LNCaP clone FGC (cell line): ENCODE results near the gene BDKRB2.

Experiments
- DNase-seq: peaks from one replicate; pipeline ENCODE4 v3.0.0-alpha.2; 2011; ENCODE audit warnings: low read depth
- H3K4me3 ChIP-seq: 2 replicates; pipeline ENCODE4 v1.5.1; 2011; ENCODE audit warnings: mild to moderate bottlenecking, low read depth, low read length, control low read depth
- TF ChIP-seq, protein P1 (sequence below): IDR thresholded peaks from 2 replicates; pipeline ENCODE4 v1.5.1; 2012; ENCODE audit warnings: mild to moderate bottlenecking; ENCODE audit not compliant: control insufficient read depth, insufficient read depth; ENCODE audit errors: extremely low read depth

BDKRB2 gene

DNA sequence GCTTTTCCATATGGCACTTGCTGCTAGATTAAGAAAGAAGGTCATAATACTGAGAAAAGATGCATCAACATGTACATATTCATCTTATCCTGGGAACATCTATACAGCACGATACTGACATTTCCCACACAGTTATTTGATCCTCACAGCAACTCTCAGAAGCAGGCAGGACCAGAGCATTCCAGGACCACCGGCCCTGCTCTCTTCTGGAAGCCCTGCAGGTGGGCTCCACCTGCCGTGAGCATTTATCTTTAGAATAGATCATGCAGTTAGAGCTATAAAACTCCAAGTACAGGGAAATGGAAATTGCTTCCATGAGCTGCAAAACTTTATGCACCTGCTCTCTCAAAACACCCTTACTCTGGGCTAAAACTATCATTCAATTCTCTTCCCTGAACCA is 45.8 kb downstream of the BDKRB2 start:
- TF ChIP-seq, protein P1, sequence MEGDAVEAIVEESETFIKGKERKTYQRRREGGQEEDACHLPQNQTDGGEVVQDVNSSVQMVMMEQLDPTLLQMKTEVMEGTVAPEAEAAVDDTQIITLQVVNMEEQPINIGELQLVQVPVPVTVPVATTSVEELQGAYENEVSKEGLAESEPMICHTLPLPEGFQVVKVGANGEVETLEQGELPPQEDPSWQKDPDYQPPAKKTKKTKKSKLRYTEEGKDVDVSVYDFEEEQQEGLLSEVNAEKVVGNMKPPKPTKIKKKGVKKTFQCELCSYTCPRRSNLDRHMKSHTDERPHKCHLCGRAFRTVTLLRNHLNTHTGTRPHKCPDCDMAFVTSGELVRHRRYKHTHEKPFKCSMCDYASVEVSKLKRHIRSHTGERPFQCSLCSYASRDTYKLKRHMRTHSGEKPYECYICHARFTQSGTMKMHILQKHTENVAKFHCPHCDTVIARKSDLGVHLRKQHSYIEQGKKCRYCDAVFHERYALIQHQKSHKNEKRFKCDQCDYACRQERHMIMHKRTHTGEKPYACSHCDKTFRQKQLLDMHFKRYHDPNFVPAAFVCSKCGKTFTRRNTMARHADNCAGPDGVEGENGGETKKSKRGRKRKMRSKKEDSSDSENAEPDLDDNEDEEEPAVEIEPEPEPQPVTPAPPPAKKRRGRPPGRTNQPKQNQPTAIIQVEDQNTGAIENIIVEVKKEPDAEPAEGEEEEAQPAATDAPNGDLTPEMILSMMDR, result no peak
- DNase-seq, result no peak
- H3K4me3 ChIP-seq, result no peak overlapping the region

DNA sequence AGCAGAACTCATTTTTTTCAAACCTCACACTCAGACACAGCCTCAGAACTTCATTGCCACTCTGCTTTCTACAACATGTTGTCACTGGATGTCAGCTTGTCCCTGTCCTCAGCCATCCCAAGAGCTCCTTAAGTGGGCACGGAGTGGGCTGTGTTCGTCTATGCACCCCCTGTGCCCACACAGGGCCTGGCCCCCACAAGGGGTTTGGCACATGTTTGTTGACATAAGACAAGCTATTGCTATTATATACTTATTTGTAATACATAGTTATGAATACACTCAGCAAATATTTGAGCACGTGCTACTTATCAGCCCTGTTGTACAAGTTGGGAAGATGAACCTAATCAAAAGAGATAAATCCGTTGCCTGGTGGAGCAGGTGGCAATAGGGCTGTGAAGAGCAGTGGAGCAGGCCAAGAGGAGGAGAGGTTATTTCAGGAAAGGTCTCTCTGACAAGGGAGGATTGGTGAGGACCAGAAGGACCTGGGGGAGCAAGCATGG is 47.1 kb downstream of the BDKRB2 start:
- no peak overlapping the region for H3K4me3 ChIP-seq
- peak; percentile 40 for DNase-seq
- TF ChIP-seq, protein P1, result no peak

DNA sequence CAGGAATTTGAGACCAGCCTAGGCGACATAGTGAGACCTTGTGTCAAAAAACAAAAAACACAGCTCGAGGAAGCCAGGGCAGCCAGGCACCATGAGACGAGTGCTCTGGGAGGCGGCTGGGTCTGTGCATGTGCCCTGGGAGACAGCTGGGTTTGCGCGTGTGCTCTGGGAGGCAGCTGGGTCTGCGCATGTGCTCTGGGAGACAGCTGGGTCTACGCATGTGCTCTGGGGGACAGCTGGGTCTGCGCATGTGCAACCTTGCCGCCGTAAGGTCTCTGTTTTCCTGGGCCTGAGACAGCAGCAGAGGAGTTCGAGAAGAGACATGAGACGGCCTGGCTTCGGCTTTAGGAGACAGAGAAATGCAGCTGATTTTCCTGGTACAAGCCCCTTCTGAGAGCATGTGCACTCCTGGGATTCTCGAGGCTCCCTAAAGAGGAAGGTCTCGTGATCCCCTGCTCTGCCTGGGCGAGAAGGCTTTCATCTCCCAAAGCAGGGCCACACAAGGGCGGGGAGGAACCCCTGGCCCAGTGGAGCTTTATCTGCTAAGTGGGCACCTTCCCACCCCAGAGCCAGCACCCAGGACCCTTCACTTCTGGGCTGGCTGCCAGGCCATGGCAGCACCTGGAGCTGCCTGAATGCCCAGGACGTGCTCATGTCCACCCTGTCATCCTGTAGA is 47.8 kb downstream of the BDKRB2 start:
- no peak for DNase-seq
- no peak overlapping the region for H3K4me3 ChIP-seq
- TF ChIP-seq, protein P1, result no peak

DNA sequence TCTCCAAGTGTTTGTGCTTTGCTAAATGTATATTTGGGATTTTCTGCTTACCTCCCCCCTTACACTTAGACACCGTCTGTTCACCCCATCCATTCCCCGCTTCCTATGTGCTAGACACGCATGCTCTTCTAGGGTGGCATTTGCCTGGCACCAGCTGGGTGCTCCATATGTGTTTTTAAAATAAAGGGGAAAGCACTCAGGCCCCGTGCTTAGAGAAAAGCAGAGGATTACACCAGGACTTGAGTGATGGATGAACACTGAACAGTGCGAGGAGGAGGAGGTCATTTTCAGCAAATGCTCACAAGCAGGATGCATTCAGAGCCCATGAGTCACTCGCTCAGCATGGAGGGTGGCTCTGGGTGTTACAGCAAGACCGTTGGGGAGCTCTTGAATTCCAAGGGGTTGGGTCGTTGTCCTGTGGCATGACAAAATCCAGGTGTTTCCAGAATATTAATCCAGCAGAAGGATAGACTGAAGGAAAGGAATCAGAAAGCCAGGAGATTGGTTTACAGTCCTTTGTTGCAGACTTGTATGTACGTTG is 48.4 kb downstream of the BDKRB2 start:
- H3K4me3 ChIP-seq, result no peak overlapping the region
- TF ChIP-seq, protein P1, result no peak
- DNase-seq, result no peak

DNA sequence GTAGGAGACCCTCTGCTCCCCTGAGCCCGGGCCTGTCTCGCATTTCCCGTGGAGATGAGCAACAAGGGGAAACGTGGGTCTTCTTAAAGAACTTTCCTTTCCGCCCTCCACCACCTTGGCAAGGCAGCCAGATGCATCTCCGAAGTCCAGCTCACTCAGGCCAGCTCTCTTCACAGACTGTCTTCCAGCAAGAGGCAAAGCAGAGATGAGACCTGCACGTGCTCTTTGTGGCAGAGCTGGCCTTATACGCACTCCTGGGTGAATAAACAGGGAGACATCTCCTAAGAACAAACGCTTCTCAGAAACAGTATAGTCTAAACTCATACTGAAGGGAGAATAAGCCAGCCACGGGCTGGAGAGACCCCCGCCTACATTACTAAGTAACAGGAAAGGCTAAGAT is 50.0 kb downstream of the BDKRB2 start:
- no peak for DNase-seq
- TF ChIP-seq, protein P1, result no peak
- H3K4me3 ChIP-seq, result no peak overlapping the region

DNA sequence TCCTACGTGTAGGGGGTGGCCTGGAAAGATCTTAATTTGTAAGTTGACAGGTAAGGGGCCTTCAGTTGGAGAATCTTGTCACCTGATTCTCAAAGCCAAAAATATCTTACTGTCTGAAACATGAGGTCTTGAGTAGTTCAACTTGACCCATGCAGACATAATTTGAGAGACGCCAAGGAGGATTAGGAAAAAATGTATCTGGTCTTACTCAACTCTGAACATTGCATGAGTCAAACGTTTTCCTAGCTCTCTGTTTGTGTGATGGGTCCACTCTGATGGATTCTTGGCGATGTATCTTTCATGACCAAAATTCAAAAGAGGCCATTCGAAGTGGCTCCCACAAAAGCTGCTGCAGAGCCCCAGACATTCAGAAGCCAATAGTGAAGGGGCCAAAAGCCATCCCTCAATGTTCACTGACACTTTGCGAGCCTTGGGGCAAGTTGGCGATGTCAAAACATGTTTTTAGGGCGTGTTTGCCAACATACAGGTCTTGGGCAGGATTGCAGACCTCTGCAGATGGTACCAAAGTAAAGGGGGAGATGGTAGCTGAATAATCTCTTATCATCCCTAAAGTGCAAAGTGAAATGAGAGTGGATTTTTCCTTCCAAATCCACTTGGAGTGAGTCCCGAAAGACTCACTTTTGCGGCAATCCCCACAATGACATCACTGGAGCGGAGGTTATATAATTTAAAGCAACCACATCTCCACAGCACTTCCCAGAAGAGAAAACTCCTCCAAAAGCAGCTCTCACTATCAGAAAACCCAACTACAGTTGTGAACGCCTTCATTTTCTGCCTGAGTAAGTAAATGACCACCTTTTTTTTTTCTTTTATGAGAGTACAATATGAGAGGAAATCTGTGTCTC is 51.1 kb downstream of the BDKRB2 start, which contains the start of gene BDKRB1:
Gene BDKRB1, plus strand, starts transcription at position 710 of the 866 bp plus-strand sequence. CDS start 7,473 bp downstream, outside the sequence.
- TF ChIP-seq, protein P1, result no peak
- no peak for DNase-seq
- H3K4me3 ChIP-seq, result no peak within 1 kb of the TSS
